Bronchial epithelial cell (primary cell): ENCODE measurements around the gene FHOD3. TPM values are rescaled to one million over a fixed set of nuclear protein-coding genes. Genes with fewer than 3 reads are reported as not detected.
"Not testable (repeated sequence)": the region's sequence is repeated elsewhere in the genome, so short reads cannot be mapped to it uniquely, and the experiment has no call there.

ENCODE experiments used
- DNase-seq: peaks from one replicate; pipeline ENCODE4 v3.0.0-alpha.2; 2010; ENCODE audit warnings: low read depth
- FAIRE-seq: peaks from 2 replicates; lab custom pipeline; 2011; peaks lifted over from hg19 to GRCh38; lab: Jason Lieb, UNC
- H3K27me3 ChIP-seq: 2 replicates; pipeline ENCODE4 v1.5.1; 2011; ENCODE audit warnings: low read length; ENCODE audit not compliant: control insufficient read depth, insufficient read depth
- H3K36me3 ChIP-seq: 2 replicates; pipeline ENCODE4 v1.5.1; 2011; ENCODE audit warnings: low read length; ENCODE audit not compliant: control insufficient read depth, insufficient read depth
- H3K4me3 ChIP-seq: 2 replicates; pipeline ENCODE4 v1.5.1; 2011; ENCODE audit warnings: mild to moderate bottlenecking, low read depth, low read length, control low read depth
- CTCF ChIP-seq: IDR thresholded peaks from 2 replicates; pipeline ENCODE4 v1.5.1; 2011; ENCODE audit warnings: mild to moderate bottlenecking, moderate library complexity, low read length, control low read depth, inconsistent platforms; ENCODE audit not compliant: insufficient read depth, severe bottlenecking
- total RNA-seq: library from RNA; depleted of rRNA; stranded (reverse); fragments of >200 nt; gene quantifications from 2 replicates; pipeline ENCODE4 v1.2.1, GENCODE V29; 2014

Gene FHOD3
- total RNA-seq, 1 donor from 2014 or later: 15.8 TPM

- Histone ChIP-seq H3K36me3 (no peaks in the 10 kb centered on the region), H3K4me3 (no peak overlapping the region), H3K27me3 (no peaks in the 10 kb centered on the region)
- no peak for FAIRE-seq
- no peak for TF ChIP-seq CTCF
- no peak for DNase-seq
Observed at GRCh38 chr18:36719630-36720029, 422.1 kb downstream of the FHOD3 start.

GRCh38 chr18:36721351-36721750, 423.8 kb downstream of the FHOD3 start:
- not testable (repeated sequence) for H3K4me3 ChIP-seq, H3K27me3 ChIP-seq, H3K36me3 ChIP-seq, DNase-seq, FAIRE-seq

DNA sequence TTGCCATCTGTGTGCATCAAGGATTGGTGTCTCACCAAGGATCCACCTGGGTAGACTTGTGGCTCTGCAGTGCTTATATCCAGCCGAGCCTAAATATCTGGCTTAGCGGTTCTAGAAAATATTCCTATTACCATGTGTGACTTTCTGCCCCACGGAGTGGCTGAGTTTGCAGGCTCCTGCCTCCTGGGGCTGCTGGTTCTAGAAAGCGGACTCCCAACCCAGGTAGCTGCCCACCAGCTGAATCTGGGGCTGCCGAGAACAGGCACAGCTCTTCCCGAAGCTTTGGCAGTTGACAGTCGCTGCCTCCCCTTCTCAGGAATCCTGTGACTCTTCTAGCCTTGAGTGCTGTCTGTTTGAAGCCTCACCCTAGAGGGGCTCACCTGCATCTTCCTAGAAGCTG, 426.7 kb downstream of the FHOD3 start:
- Histone ChIP-seq H3K36me3 (no peaks in the 10 kb centered on the region), H3K4me3 (no peak overlapping the region), H3K27me3 (no peaks in the 10 kb centered on the region)
- DNase-seq: no peak
- TF ChIP-seq CTCF: no peak
- no peak for FAIRE-seq

DNA sequence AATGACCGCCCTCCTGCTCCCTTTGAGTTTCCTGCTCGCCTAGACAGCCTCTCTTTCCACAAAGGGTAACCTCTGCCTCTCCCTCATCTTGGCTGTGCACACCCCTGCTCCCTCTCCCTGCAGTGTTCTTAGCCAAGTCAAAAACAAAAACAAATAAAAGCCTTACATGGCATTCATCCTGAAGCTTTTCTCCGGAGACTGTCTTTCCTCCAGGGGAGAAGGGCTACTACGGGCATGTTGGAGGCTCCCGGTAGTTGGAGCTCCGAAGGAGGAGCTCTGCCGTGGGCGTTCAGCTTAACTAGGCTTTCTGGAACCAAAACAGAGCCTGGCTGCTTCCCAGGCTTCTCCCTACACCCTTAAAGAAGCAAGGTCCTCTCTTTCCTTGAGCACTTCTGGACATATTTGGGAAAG, 427.1 kb downstream of the FHOD3 start:
- DNase-seq: no peak

DNA sequence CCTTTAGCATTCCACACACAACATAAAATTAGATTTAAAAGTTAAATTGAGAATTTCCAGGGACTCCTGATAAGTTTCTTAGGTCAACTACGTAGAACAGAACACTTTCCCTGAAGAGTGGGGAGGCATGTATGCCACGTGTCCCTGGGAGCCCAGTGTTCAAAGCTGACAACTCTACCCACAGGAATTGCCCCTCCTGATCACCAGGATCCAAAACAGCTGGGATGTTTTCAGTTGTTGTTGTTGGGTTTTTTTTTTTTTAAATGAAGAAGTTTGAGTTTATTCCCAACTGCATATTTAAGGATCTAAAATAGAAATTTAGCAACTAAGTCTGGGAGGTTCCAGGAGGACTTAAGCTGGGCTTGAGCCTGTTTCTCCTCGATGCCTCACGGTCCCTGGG, 430.8 kb downstream of the FHOD3 start:
- FAIRE-seq (no peak), DNase-seq (no peak)
- Histone ChIP-seq H3K4me3 (no peak overlapping the region), H3K36me3 (peaks cover 1% of the 10 kb centered on the region), H3K27me3 (no peaks in the 10 kb centered on the region)
- TF ChIP-seq CTCF: no peak

More for the DNA sequence above, 427.1 kb downstream of the FHOD3 start:
- Histone ChIP-seq H3K36me3 (no peaks in the 10 kb centered on the region), H3K4me3 (no peak overlapping the region), H3K27me3 (no peaks in the 10 kb centered on the region)
- TF ChIP-seq CTCF: no peak
- FAIRE-seq: no peak

DNA sequence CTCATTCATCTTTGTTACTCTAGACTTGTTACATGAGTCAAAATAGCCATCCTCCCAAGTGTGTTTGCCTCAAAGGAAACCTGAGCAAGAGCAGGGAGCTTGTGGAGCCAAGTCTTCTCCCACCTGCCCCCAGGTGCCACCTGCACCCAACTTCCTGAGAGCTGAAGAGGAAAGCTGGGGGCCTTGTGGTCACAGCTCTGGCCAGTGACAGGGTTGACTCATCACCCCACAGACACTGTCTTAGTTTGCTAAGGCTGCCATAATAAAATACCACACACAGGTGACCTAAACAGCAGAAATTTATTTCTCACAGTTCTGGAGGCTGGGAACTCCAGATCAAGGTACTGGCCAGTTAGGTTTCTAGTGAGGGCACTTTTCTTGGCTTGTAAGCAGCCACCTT, 431.7 kb downstream of the FHOD3 start:
- DNase-seq (no peak), FAIRE-seq (no peak)
- Histone ChIP-seq H3K4me3 (no peak overlapping the region), H3K36me3 (peaks cover 1% of the 10 kb centered on the region), H3K27me3 (no peaks in the 10 kb centered on the region)
- no peak for TF ChIP-seq CTCF
